ENCODE results near the gene UMODL1.
A peak's percentile ranks its signal among the peaks of the same experiment; 100 is the strongest.

UMODL1 gene

GRCh38 chr21:42097860-42098454 is 26.8 kb downstream of the UMODL1 start:
- peak; percentile 100 for DNase-seq

GRCh38 chr21:42098957-42099505 is 27.9 kb downstream of the UMODL1 start:
- DNase-seq = no peak

DNA sequence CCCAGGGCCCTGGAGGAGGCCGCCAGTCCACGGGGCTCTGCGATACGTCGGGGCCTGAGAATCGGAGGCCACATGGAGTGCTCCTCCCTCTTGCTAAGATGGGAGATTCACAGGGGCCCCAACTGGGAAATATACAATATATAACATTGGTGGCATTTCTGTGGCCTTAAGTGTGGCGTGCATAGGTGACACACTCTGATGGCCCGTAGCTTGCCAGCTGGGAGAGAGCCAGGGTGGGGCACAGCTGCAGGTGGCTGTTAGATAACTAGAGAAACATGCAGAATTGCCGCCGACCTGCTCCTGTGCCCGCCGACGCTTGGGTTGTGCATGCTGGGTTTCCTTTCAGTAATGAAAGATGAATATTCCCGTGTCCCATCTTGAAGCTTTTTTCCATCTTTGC is 30.1 kb downstream of the UMODL1 start:
- DNase-seq = no peak

DNA sequence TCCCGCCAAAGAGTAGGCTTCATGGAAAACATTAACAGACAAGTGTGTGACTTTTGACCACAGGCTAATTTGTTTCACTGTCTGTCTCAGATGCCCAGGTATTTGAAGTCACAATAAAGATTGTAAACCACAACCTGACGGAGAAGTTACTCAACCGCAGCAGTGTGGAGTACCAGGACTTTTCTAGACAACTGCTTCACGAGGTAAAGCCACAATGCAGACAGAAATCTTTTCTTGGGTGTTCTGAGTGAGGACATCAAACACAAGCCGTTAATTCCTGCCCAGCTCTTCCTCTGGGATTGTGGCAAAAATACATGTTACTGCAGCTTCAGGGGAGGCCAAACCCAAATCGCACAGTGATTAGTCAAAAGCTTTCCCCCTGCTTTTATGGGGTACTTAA is 31.0 kb downstream of the UMODL1 start:
- DNase-seq = no peak

GRCh38 chr21:42102526-42102925 is 31.4 kb downstream of the UMODL1 start:
- DNase-seq = no peak

GRCh38 chr21:42102991-42103390 is 31.9 kb downstream of the UMODL1 start:
- no peak for DNase-seq

DNA sequence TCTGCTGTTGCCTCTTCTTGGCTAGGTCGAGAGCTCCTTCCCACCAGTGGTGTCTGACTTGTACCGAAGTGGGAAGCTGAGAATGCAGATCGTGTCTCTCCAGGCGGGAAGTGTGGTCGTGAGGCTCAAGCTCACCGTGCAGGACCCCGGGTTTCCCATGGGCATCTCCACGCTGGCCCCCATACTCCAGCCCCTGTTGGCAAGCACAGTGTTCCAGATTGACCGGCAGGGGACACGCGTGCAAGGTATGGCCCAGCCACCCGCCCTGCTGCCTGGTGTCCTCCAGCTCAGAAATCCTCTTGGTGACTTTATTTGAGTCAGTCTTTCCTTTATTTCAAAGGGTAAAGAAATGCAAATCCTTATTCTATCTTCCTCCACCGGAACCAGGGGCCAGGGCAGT is 32.7 kb downstream of the UMODL1 start:
- DNase-seq = no peak

DNA sequence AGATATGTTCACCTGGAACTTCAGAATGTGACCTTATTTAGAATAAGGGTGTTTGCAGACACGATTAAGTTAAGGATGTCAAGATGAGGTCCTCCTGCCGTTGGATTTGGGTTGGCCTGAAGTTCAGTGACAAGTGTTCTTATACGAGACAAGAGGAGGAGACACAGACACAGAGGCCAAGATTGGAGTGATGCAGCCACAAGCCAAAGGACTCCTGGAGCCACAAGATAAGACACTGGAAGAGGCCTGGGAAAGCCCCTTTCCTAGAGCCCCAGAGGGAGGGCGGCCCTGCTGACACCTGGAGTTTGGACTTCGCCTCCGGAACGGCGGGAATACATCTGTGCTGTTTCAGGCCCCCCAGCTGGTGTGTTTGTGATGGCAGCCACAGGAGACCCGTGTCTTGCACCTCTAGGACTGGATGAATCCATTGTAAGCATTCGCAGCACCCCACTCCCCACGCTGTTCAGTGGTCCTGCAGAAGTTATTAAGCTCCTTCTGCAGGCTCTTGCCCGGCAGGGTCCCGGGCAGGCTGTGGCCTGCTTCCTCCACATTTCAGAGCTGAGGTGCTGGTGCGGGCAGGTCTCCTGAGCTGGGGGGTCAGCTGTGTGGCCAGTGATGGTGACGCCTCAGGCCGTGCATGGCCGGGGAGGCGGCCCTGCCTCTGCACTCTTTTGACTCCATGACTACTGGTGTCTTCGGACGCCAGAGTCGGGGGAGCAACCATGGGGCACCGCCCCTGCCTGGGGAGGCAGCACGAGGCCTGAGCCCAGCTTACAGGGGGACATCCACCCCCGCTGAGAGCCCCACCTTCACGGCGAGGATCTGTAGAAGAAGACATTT is 34.6 kb downstream of the UMODL1 start:
- no peak for DNase-seq

DNA sequence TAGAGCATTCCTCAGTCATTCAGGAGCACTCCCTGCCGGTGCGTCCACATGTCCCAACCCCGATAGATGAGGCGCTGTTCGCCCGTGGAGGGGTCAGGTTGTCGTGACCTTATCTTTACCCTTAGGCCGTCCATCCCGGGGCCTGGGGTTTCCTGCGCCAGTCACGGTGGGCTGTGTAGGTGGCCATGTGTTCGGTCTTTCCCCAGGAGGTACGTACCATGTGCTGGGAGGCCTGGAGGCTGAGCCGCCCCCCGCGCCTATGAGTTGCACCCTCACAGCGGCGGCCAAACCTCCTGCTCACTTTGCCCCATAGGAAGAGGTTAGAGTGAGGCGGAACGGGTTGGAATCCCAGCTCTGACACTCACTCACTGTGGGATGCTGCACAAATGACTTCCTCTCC is 35.3 kb downstream of the UMODL1 start:
- no peak for DNase-seq

DNA sequence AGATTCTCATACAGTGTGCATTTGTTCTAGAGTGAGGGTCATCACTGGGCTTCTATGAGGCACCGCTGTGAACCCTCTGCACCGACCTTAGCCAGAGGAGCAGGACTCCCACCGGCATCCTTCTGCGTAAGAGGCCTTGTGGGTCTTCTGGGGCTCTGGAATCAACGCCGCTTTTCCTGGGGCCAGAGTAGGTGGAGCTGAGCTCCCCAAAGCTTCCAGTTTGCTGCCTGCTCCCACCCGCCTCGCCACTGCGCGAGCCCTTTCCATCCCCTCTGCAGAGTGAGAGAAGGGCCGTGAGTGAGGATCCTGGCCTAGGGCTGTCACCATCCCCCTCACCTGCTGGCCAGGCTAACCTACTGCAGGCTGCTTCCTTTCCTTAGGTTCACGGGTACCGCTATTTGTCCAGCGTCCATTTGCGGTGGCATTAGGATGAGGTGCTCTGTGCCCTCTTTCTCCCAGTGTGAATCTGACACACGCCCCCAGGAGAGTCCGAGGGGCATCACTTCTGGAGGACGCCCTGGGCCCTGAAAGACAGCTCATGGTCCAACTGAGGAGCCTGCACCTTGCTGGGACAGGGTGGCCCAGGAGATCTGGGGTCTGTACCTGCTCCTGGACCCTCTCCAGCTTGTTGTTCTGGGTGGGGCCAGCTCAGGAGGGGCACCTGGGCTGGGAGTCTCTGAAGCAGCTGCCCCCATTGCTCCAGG is 36.2 kb downstream of the UMODL1 start:
- DNase-seq = no peak

DNA sequence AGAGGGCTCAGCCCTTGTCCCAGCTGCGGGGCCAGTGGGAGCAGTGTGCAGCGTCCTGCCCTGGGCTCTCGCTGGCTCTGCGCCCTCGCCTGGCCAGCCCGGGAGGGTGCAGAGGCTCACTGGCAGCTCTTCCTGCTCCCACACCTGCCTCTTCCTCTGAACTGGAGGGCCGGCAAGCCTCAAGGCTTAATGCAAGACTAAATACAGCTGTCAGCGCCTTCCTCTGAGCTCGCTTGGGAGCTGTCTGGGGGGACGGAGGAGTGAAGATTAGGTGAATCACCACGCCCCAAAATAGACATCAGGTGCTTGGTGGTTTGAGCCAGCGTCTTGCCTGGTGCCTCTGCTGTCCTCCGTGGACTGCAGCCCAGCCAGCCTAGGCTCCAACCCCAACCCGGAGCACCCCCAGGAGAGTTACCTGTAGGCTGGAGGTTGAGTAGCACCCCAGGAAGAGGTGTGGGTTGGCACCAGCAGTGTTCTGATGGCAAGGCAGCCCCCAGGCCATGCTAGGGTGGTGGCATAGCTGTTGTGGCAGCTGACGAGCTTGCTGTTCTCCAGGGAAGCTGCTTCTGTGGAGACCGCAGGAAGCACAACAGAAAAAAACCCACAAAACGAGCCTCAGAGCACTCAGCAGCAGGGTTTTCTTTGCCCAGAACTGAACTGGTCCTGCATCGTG is 36.9 kb downstream of the UMODL1 start:
- DNase-seq = peak; percentile 35

GRCh38 chr21:42108554-42109340 is 37.6 kb downstream of the UMODL1 start:
- DNase-seq = no peak

DNA sequence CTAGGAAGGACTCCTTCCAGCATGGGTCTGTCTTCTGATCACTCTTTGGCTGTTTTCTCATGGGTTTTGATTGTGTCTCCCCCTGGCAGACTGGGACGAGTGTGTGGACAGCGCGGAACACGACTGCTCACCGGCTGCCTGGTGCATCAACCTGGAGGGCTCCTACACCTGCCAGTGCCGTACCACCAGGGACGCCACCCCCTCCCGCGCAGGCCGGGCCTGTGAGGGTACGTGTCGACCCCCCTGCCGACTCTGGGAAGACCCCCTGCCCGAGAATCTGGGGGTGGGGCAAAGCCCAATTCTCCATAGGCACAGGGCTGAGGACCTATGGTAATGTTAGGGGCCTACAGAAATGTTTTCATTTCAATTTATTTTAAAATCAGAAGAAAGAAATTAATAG is 38.4 kb downstream of the UMODL1 start:
- no peak for DNase-seq

DNA sequence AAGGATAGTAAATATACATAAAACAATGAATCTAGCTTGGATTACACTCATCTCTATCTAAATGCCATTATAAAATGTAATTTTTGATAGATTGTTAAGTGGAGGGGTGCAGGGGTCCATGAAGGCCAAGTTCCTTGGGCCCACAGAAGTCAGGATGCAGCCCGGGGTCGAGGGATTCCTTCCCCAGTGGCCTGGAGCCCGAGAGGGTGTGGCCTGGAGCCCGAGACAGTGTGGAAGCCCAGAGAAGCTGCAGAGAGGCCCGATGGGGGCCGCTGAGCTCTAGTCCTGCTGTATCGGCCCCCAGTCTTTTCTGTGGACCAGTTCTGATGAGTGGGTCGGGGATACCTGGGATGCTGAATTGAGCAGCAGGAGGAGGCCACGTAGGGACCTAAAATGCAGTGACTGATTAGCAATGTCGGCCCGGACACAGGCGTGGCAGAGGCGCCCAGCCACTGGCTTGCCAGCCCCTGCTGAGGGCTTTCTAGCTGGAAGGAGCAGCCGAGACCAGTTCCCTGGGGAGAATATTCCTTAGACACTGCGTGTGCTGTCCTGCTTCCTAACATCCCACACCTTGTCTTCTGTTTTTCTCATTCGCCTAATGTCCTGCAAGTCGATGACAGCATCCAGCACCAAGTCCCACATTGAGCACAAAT is 38.9 kb downstream of the UMODL1 start:
- no peak for DNase-seq

- no peak for DNase-seq
Observed at GRCh38 chr21:42110691-42111469, 39.8 kb downstream of the UMODL1 start.

- DNase-seq = no peak
Observed at GRCh38 chr21:42111470-42111743, 40.3 kb downstream of the UMODL1 start.

DNA sequence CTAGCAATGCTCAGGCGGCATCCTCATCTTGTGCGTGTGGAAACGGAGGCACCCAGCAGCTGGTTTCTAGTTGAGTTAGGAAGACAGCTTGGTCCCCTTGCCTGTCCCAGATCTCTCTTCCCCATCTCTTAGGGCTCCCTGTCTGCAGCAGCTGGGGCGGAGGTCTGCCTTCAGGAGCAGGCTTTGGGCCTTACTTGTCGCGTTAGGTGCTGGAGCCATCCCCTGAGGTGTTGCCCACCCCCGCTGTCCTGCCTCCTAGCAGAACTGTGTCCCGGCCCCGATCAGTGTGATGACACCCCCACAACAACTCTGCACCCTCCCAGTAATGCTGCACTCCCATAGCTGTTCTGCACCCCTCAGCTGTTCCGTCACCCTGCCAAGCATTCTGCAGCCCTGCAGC is 40.7 kb downstream of the UMODL1 start:
- DNase-seq = no peak

DNA sequence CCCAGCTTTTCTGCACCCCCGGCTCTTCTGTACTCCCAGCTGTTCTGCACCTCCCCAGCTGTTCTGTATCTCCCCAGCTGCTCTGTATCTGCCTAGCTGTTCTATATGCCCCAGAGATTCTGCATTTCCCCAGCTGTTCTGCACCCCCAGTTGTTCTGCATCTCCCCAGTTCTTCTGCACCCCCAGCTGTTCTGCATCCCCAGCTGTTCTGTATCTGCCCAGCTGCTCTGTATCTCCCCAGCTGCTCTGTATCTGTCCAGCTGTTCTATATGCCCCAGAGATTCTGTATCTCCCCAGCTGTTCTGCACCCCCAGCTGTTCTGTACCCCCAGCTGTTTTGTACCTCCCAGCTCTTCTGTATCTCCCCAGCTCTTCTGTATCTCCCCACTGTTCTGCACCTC is 41.1 kb downstream of the UMODL1 start:
- no peak for DNase-seq

GRCh38 chr21:42112857-42113256 is 41.7 kb downstream of the UMODL1 start:
- DNase-seq = peak; percentile 37

DNA sequence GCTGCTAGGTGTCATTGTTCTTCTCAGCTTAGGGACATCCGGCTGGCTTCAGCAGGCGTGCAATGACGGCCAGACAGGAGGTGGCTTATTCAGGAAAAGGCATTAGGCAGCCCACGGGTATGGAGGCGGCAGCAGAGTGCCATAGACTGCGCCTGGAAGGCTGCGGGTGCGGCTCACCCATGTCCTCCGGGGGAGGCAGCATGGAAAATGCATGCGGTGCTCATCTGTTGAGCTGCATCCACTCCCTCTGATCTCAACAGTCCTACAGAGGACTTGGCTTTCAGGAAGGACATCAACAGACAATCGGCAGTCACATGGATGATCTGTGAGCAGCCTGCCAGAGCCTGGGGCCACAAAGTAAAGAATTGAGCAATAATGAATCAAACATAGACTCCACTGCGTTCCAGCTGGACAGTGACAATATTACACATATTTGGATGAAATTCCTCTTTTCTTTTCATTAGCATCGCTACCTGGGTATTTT is 42.9 kb downstream of the UMODL1 start:
- no peak for DNase-seq

DNA sequence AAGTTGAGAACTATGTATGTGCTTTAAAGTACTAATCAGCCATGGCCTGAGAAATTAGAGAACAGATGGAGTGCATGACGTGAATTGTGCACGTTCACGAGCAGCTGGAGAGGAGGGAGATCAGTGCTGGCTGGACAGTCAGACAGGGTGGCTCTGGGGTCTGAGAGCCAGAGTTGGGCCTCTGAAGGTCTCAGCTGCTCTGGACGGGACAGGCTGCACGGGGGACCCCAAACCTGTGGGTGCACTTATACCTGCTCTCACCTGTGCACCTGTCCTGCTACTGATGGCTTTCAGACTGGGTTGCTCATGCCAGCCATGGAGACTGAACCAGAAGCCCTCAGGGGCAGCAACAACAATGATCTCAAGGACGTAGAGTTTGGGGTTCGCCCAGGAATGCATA is 43.5 kb downstream of the UMODL1 start:
- DNase-seq = no peak
